HL-60 (cell line): ENCODE measurements around the gene TANC1.
A peak's percentile ranks its signal among the peaks of the same experiment; 100 is the strongest.

Source experiments
- DNase-seq, 2 experiments: peaks; one replicate each; pipeline ENCODE4 v3.0.0-alpha.2; 2010 to 2020; ENCODE audit warnings: low read depth in 1 of 2, low spot score in 1 of 2
- H3K27ac ChIP-seq: fragments of 250-450 bp; sonication (Bioruptor Pico); replicated peaks from 2 replicates; pipeline ENCODE4 v1.5.1; 2020; ENCODE audit warnings: mild to moderate bottlenecking, moderate library complexity
- H3K27me3 ChIP-seq: fragments of 250-450 bp; sonication (Bioruptor Pico); 2 replicates; pipeline ENCODE4 v1.5.1; 2021; ENCODE audit warnings: mild to moderate bottlenecking, moderate library complexity; ENCODE audit not compliant: insufficient read depth, poor library complexity, severe bottlenecking
- H3K4me3 ChIP-seq: replicated peaks from 2 replicates; pipeline ENCODE4 v1.5.1; 2011; ENCODE audit warnings: mild to moderate bottlenecking, control low read depth, low read length; ENCODE audit not compliant: insufficient read depth
- CTCF ChIP-seq: IDR thresholded peaks from one replicate; pipeline ENCODE4 v1.5.1; 2011; ENCODE audit warnings: low read length, control low read depth, inconsistent platforms; ENCODE audit not compliant: insufficient read depth
- GABPA ChIP-seq: IDR thresholded peaks from 2 replicates; pipeline ENCODE4 v1.6.1; 2012; ENCODE audit warnings: low read depth
- POLR2AphosphoS5 ChIP-seq: IDR thresholded peaks from 2 replicates; pipeline ENCODE4 v1.6.1; 2012; ENCODE audit warnings: low read depth
- REST ChIP-seq: IDR thresholded peaks from 2 replicates; pipeline ENCODE4 v1.6.1; 2012; ENCODE audit warnings: low read depth; ENCODE audit not compliant: insufficient replicate concordance
- SPI1 ChIP-seq: IDR thresholded peaks from 2 replicates; pipeline ENCODE4 v1.6.1; 2012; ENCODE audit warnings: low read depth, mild to moderate bottlenecking, borderline replicate concordance

The TANC1 gene

GRCh38 chr2:159124931-159125467, 156.6 kb downstream of the TANC1 start:
- peak overlapping the region; percentile 33 for H3K27ac ChIP-seq
- DNase-seq, result no peak
- TF ChIP-seq REST (no peak), POLR2AphosphoS5 (no peak), GABPA (no peak), CTCF (no peak), SPI1 (no peak)
- no peak overlapping the region for H3K4me3 ChIP-seq
- H3K27me3 ChIP-seq, result no peaks in the 10 kb centered on the region

GRCh38 chr2:159125858-159126257, 157.4 kb downstream of the TANC1 start:
- DNase-seq, result no peak
- TF ChIP-seq SPI1, result no peak
- no peak for TF ChIP-seq POLR2AphosphoS5
- no peak for TF ChIP-seq GABPA
- TF ChIP-seq REST, result no peak
- TF ChIP-seq CTCF, result no peak
- H3K4me3 ChIP-seq, result no peak overlapping the region
- H3K27me3 ChIP-seq, result no peaks in the 10 kb centered on the region
- no peak overlapping the region for H3K27ac ChIP-seq

- no peak overlapping the region for H3K4me3 ChIP-seq
- DNase-seq, result no peak
- no peaks in the 10 kb centered on the region for H3K27me3 ChIP-seq
- TF ChIP-seq GABPA (no peak), REST (no peak), SPI1 (no peak), POLR2AphosphoS5 (no peak), CTCF (no peak)
- H3K27ac ChIP-seq, result no peak overlapping the region
These were observed 158.1 kb downstream of the TANC1 start for GRCh38 chr2:159126432-159127022.
